GM21529 (cell line): ENCODE measurements around the gene DOCK11.

Source experiments
- ATAC-seq: cut with Tn5 transposase; IDR thresholded peaks from one replicate; pipeline ENCODE4 v1.9.1; 2021; ENCODE audit not compliant: unreplicated experiment

DOCK11 gene

DNA sequence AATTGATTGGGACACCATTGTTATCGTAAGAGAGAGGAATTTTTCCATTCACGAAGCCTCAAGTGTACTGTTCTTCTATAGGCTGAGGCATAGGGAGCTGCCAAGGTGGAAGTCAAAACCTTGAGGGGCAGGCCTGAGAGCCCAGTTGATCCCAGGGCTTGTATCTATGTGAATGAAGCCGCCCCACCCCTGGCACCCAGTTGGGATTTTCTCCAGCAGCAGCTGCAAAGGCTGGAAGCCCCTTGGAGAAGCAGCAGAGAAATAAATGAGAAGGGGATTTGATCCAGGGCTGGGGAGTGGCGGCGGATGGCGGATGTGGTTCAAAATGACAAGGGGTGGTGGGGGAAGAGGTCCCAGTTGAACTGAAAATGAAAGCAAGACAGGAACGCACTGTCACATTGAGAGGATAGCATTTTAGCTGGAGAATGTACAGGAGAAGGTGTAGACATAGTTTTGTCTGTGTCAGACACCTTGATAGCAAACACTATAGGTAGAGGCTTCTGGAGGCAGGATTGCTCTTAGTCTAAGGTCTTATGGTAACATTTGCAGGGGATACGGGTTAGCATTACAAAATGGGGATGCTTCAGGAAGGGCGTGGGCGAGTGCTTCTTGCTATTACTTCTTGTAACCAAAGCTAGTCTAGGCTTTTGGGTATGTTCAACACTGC lies 32.6 kb downstream of the DOCK11 start:
- ATAC-seq = peak; percentile 67

DNA sequence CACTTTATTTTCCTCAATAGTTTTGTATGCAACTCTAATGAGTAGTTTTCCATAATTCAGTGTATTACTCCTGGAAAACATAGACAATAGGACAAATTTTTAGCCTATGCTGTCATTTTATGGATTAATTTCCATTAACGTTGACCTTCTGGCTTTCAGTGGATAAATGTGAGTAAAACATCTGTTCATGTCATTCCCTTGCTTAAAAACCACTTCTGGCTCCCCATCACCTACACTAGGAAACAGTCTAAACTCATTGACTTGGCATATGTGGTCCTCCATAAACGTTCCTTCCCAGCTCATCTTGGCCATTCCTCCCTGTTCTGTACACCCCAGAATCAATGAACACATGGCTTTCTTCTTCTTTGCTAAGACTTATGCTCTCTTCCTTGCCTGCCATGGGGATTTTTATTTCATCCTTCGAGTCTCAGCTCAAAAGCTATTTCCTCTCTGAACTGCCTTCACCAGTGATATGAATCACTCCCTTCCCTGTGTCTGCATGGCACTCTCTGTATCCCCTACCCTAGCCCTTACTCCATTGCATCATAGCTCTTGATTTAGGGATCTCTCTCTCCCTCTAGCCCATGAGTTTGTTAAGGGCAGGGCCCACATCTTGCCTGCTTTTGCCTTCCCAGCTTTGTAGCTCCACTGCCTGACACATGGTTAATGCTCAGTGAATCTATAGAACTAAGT lies 34.8 kb downstream of the DOCK11 start:
- ATAC-seq = peak; percentile 25

DNA sequence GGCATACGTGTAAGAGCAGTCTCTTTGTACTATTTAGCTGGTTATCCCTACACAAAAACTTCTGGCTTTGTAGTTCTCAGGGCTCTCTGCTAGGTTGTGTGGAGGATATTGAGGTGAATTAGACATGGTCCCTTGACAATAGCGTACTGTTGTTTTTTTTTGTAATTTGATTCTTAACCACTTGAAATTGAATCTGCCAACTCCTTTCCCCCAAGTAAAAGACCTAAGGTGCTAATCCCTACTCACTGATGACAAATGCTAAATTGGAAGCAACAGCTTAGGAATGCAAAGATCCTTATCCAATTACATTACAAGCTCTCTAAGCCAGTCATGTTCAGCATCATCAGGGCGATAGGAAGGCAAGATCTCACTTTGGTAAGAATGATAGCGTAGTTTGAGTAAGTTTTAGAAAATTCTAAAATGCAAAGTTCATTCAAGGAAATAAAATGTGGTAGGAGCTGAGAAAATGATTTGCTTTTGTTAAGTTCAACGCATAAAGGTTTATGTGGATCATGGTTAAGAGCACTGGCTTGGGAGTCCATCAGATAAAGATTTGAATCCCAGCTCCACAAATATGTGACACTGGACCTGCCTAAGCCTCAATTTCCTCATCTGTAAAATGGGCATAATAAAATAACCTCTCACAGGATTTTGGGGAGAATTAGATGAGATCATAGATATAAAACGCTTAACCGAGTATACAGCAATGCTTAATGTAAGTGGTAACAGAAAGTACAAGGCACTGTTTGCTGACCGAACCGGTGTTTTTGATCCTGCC lies 39.3 kb downstream of the DOCK11 start:
- no peak for ATAC-seq

DNA sequence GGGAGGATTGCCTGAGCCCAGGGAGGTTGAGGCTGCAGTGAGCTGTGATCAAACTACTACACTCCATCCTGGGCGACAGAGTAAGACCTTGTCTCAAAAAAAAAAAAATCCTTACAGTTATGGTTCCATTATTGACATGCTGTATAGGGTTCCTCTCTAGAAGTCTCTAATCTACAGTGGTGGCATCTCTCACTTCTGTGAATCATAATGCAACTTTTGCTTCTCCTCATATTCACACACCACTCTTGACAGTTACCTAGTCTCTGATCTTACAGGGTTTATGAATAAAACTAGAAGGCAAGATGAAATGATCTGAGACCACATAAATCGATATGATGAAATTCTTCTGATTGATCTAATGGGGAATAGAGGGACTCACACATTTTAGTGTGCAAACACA lies 40.6 kb downstream of the DOCK11 start:
- ATAC-seq = peak; percentile 59

DNA sequence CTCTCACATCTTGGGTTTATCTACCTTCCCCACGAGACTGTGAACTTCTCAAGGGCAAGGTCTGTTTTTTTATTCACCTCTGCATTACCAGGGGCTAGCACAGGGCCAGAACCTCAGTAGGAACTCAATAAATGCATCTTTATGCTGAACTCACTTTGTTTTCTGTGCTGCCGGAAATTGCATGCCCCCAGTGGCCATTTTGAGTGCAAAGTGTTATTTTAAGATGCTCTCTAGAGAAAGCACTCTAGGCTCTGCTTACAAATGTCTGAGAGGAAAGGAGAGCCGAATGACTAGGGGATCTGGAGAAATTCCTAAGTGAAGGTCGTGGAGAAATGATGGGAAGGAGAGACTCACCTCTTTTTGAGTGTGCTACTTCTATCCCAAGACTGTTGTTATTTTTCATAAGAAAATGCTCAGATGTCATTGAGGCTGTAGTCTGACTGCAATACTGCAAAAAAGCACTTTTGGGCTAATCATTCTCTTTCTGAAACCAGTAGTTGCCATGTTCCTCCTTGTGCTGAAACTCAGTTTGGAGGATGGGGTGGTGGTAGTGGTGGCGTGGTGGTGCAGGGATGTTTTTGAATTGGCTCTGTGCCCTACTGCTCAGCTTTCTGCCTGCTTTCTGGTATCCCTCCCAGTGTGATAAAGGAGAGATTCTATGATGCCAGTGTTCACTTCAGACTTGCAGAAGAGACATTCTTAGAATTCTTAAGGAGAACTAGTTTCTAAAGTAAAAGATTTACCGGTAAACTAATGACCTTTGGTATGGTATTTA lies 41.3 kb downstream of the DOCK11 start:
- peak; percentile 69 for ATAC-seq

DNA sequence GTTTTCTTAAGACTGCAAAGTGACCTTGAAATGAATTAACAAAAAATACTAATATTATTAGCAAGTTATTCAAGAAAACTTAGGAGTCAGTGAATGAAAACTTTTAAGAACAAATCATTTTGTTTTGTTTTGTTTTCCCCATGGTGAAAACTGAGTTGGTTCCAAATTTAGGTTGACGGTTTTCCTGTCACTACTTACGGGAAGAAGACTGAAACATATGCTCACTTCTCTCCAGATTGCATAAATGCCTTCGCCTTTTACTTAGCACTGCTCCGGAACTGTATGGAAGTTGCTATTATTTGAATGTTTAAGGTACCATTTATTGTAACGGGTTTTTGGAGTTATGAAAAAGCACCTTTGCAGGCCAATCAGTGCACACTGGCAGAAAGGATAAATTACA lies 42.8 kb downstream of the DOCK11 start:
- no peak for ATAC-seq

DNA sequence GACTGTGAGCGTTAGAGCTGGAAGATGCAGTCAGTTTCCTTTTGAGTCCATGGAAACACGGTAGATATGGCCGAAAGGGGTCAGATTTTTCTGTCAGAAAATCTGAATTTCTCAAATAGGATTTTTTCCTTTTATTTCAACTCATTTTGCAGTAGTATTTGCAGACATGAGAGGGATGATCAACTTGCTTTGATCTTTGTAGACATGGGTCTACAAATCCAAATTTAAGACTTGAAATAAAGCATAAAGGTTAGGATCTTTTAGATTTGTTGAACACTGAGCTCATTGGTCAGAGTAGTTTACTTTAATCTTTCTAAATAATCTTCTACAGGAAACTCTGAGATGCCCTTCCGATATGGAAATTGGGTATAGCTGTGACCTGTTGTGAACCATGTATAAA lies 44.7 kb downstream of the DOCK11 start:
- ATAC-seq = no peak

DNA sequence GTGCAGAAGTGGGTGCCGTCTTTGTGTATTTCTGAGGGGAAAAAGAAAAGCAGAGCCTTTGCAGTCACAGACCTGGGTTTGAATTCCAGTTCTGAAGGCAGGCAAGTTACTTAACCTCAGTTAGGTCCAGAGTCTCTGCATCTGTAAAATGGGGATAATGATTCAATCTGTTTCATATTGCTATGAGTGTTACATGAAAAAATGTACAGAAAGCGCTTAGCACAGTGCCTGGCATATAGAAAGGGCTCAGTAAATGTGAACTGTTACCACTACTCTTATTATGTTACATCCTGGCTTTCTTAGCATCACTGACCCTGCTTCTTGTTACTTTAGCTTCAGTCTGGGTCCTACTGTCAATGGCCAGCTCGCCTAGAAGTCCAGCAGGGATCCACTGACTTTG lies 45.9 kb downstream of the DOCK11 start:
- no peak for ATAC-seq

DNA sequence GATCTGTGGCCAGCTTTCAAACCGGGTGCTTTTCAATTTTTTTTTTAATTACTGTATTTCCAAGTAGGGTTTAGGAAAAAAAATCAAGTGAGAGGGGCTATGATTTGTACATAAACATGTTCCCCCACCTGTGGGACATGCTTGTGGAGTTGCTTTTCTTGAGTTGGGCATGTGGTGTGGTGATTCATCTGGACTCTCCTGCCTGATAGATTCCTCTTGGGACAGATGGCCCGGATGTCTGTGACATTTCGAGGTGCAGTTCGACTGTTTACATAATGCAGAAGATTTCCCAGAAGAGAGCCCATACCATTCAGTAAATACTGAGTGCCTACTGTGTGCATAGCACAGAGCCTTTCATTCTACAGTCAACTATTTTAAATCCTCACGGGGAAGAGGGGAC lies 49.9 kb downstream of the DOCK11 start:
- ATAC-seq = no peak

DNA sequence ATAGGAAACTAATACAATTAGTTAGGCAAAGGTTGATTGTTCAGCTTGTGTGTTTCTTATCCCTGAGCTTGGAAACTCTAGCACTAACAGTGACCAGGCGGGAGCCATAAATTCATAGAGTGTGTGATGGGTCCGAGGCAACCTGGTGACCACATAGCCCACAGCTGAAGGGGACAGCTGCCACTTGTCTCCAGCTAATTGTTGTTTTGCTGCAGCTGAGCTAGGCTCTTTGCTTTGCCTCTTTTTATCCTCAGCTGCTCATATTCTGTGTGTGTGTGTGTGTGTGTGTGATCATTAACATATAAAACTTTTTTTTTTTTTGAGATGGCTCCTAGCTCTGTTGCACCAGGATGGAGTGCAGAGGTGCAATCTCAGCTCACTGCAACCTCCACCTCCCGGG lies 53.2 kb downstream of the DOCK11 start:
- no peak for ATAC-seq

DNA sequence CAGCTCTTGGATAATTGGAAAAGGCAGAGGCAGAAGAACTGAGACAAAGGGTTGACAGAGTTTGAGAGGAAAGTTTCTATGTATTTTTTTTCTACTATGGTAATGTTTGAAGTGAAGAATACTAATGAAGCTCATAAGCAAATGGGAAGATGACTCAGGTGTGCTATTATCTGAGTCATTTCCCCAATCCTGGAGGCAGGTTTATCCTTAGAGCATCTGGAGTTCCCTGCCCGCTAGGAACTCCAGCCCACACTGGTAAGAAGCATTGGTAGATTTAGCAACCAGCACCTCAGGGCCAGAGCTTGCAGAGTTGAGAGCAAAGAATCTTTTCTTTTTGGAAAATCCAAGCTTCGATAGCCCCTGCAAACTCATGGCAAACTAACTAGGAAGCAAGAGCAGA lies 55.2 kb downstream of the DOCK11 start:
- ATAC-seq = no peak

DNA sequence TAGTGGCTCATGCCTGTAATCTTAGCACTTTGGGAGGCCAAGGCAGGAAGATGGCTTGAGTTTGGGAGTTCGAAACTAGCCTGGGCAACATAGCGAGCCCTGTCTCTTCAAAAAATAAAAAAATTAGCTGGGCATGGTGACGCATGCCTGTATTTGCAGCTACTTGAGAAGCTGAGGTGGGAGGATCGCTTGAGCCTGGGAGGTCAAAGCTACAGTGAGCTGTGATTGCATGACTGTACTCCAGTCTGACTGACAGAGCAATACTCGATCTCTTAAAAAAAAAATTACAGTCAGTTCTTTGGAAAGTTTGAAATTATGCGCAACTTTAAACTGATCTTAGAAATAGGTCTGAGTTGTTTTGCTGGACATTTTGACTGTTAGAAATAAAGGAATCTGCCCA lies 55.8 kb downstream of the DOCK11 start:
- ATAC-seq = no peak

DNA sequence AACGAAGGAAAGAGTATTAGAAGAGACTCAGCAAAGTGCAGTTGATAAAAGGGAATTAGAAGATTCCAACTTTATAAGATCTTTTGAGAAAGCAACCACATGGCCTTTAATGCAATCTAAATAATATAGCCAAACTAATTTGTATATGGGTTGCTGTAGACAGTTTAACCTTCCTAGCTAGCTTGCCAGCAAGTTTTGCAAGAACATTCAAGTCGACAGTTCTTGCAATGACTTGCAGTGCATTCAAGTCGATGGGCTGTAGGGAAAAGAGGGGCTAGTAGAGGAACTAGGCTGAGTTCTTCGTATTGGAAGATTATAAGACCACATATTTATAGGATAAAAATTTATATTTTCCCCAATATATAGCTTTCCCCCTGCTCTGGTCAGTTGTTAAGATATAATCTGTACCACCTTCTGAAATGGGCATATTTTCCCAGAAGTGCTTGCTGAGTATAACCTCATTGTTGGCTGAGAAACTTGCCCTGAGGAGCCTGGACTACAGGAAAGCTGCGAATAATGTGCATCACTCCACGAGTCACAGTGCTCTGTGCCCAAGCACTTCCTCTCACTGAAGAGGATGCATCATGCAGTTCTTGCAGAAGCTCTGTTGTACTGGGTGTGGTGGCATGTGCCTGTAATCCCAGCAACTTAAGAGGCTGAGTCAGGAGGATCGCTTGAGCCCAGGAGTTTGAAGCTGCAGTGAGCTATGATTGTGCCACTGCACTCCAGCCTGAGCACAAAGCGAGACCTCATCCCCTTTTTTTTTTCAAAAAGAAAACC lies 56.7 kb downstream of the DOCK11 start:
- no peak for ATAC-seq

DNA sequence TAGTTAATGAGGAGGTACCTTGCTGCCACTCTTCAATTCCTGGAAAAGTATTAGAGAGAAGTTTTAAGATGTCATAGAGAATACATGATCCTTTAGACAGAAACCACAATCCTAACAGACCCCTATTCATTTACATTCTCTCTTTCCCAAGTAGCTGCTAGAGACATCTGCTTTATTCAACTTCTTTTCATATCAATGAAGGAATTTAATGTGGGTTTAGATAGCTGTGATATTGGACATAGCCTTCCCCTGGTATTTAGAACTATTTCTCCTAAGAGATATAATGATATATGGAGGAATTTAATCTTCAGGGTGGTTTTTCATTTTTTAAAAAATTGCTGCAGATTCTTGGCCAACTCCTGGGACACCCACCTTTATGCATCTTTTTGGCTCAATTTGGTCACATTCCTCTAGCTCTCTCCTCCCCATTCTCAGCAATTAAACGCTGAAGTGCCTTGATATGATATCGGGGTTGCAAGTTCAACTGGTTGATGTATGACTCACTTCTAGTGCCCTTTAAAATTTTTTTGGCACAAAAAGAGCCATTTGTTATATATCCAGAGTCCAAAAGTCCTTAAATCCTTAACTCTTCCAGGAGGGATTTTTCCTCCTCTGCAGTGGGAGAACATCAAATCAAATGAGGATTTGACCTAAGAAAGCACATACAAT lies 57.6 kb downstream of the DOCK11 start:
- no peak for ATAC-seq

DNA sequence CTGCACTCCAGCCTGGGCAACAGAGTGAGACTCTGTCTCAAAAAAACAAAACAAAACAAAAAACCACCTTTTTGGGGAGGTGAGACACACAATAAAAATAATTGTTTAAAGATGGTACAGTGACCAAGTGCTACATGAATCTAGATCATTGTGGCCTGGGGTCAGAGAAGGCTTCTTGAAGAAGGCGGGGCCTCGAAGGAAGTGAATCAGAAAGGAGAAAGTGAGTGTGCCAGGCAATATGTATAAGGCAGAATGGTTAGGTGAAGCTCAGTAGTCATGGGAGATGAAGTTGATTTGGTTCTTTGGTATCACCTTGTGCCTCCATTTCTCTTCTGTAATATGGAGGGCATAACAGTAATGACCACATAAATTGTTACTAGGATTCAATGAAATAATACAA lies 58.9 kb downstream of the DOCK11 start:
- ATAC-seq = no peak

DNA sequence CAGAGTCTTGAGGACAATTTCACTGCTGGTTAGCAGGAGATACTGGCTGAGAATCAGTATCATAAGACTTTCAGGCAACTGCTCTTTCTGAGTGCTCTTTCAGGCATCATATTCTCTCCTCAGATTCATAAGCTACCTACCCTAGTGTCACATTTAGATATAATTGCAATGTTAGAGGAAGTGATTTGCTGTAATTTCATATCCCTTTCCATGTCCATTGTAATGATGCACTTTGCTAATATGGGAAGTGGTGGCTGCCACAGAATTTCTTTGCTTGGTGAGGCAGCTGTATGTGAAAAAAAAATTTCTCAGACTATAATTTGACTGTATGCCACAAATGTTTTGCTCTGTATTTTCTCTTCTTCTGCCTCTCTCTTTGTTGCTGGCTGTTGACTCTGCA lies 63.3 kb downstream of the DOCK11 start:
- ATAC-seq = no peak

DNA sequence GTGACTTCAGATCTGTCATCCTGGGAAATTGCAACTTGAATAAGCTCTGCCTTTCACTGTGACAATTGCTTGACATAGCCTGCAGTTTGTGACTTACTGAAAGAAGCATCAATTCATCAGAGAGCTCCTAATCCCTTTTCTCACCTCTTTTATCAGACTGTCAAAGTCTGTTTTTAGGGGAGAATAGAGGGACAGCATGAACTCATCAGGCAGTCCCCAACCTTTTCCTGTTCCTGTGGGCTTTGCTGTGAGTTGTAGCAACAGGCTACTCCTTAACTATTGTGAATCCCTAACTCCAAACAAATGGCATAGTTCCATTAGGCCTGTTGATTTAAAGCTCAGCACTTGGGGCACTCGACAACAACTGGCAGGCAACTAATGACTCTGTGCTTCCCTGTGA lies 64.9 kb downstream of the DOCK11 start:
- ATAC-seq = no peak

DNA sequence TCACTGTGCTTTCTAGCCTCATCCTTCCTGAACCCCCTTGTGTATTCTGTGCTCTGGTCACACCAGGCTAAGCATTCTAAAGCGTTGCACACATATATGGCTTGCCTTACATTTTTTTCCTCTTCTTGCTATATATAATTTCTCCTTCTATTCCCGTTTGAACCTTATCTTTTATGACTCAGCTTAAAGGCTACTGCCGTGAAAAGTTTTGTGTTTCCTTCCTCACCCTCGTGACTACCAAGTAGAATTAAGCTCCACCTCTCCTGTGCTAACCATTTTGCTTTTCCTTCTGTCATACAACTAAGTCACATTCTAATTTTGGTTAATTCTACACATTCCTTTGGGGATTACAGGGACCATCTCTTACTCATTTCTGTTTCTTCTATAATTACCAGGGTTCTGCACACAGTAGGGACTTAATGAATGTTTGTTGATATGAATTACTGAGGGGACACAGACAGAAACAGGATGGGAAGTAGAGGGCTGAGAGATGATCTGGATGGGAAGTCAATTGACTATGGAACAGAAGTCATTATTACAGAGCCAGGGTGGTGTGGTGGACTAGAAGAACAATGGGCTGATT lies 67.1 kb downstream of the DOCK11 start:
- no peak for ATAC-seq

DNA sequence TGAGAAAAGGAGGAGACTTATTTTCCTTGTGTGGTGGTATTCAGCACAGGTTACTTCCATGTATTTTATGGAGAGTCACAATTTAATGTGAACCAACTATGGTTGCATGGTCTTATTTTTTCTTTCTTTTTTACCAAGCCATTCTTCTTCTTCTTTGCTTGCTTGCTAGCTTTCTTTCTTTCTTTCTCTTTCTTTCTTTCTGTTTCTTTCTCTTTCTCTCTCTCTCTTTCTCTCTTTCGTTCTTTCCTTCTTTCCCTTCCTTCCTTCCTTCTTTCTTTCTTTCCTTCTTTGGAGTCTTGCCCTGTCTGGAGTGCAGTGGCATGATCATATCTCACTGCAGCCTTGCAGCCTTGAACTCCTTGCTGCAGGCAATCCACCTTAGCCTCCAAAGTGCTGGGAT lies 68.9 kb downstream of the DOCK11 start:
- ATAC-seq = no peak

DNA sequence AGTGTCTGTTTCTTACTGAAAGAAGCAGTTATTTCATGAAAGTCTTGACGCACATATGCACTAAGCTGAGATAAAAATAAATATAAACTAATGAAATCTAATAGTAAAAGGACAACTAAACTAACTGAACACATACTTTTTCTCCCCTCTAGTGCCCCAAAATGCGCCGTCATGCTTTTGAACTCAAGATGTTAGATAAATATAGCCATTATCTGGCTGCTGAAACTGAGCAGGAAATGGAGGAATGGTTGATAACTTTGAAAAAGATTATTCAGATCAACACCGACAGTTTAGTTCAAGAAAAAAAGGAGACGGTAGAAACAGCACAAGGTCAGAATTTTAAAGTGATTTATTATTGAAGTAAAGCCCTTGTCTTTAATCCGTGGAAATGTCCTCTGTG lies 70.2 kb downstream of the DOCK11 start:
- no peak for ATAC-seq
